Measurements from ENCODE around the gene CHFR.
"Not testable (repeated sequence)": the region's sequence is repeated elsewhere in the genome, so short reads cannot be mapped to it uniquely, and the experiment has no call there.

CHFR gene

GRCh38 chr12:132839558-132840235 is 47.7 kb downstream of the CHFR start:
- no peaks in the 10 kb centered on the region for H3K9me3 ChIP-seq
- H3K36me3 ChIP-seq = peaks cover 16% of the 10 kb centered on the region
- no peaks in the 10 kb centered on the region for H3K4me1 ChIP-seq
- DNase-seq = no peak
- TF ChIP-seq, protein P1, sequence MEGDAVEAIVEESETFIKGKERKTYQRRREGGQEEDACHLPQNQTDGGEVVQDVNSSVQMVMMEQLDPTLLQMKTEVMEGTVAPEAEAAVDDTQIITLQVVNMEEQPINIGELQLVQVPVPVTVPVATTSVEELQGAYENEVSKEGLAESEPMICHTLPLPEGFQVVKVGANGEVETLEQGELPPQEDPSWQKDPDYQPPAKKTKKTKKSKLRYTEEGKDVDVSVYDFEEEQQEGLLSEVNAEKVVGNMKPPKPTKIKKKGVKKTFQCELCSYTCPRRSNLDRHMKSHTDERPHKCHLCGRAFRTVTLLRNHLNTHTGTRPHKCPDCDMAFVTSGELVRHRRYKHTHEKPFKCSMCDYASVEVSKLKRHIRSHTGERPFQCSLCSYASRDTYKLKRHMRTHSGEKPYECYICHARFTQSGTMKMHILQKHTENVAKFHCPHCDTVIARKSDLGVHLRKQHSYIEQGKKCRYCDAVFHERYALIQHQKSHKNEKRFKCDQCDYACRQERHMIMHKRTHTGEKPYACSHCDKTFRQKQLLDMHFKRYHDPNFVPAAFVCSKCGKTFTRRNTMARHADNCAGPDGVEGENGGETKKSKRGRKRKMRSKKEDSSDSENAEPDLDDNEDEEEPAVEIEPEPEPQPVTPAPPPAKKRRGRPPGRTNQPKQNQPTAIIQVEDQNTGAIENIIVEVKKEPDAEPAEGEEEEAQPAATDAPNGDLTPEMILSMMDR (IDR thresholded peaks at IDR 0.05; ENCODE audit: low read depth, low read length) = no peak
- H3K27me3 ChIP-seq = no peaks in the 10 kb centered on the region
- no peak overlapping the region for H3K4me3 ChIP-seq (ENCODE audit: low read depth, low read length)

- H3K9me3 ChIP-seq = no peaks in the 10 kb centered on the region
- H3K27me3 ChIP-seq = no peaks in the 10 kb centered on the region
- H3K4me1 ChIP-seq = no peaks in the 10 kb centered on the region
- no peak for DNase-seq
- H3K36me3 ChIP-seq = peaks cover 14% of the 10 kb centered on the region
- TF ChIP-seq, protein P1 (IDR thresholded peaks at IDR 0.05; ENCODE audit: low read depth, low read length) = no peak
- H3K4me3 ChIP-seq (ENCODE audit: low read depth, low read length) = no peak overlapping the region
Observed at GRCh38 chr12:132838410-132839080, 48.9 kb downstream of the CHFR start.

GRCh38 chr12:132837693-132838409 is 49.6 kb downstream of the CHFR start:
- no peaks in the 10 kb centered on the region for H3K9me3 ChIP-seq
- peaks cover 11% of the 10 kb centered on the region for H3K36me3 ChIP-seq
- H3K4me3 ChIP-seq (ENCODE audit: low read depth, low read length) = no peak overlapping the region
- H3K4me1 ChIP-seq = no peaks in the 10 kb centered on the region
- TF ChIP-seq, protein P1 (IDR thresholded peaks at IDR 0.05; ENCODE audit: low read depth, low read length) = no peak
- no peaks in the 10 kb centered on the region for H3K27me3 ChIP-seq
- no peak for DNase-seq

GRCh38 chr12:132836795-132837331 is 50.5 kb downstream of the CHFR start:
- TF ChIP-seq, protein P1 (IDR thresholded peaks at IDR 0.05; ENCODE audit: low read depth, low read length) = no peak
- no peaks in the 10 kb centered on the region for H3K9me3 ChIP-seq
- no peak for DNase-seq
- no peaks in the 10 kb centered on the region for H3K27me3 ChIP-seq
- no peak overlapping the region; the same call in 1 of the 2 replicates for H3K4me3 ChIP-seq (ENCODE audit: low read depth, low read length)
- H3K36me3 ChIP-seq = peaks cover 7% of the 10 kb centered on the region
- H3K4me1 ChIP-seq = no peaks in the 10 kb centered on the region

- H3K4me3 ChIP-seq (ENCODE audit: low read depth, low read length) = peak overlapping the region; percentile 8; the same call in 1 of the 2 replicates
- DNase-seq, H3K36me3 ChIP-seq: not testable (repeated sequence)
Observed at GRCh38 chr12:132836230-132836629, 51.2 kb downstream of the CHFR start.

More at GRCh38 chr12:132836230-132836629, 51.2 kb downstream of the CHFR start:
- not testable (repeated sequence) for H3K9me3 ChIP-seq, H3K4me1 ChIP-seq, H3K27me3 ChIP-seq

Data from BE2C (cell line).